LoVo (cell line): ENCODE measurements around the gene NFX1.
"Not testable (repeated sequence)": the region's sequence is repeated elsewhere in the genome, so short reads cannot be mapped to it uniquely, and the experiment has no call there.

ENCODE experiments used
- DNase-seq: peaks from one replicate; pipeline ENCODE4 v3.0.0-alpha.2; 2016; ENCODE audit warnings: low spot score

Gene NFX1

GRCh38 chr9:33310748-33311147 is 20.4 kb downstream of the NFX1 start:
- DNase-seq, result no peak

GRCh38 chr9:33311953-33312352 is 21.6 kb downstream of the NFX1 start:
- DNase-seq, result no peak

GRCh38 chr9:33315371-33315770 is 25.1 kb downstream of the NFX1 start:
- DNase-seq, result no peak

- not testable (repeated sequence) for DNase-seq
Measured at GRCh38 chr9:33317136-33317535, 26.8 kb downstream of the NFX1 start.

- DNase-seq, result no peak
Measured at GRCh38 chr9:33318225-33318624, 27.9 kb downstream of the NFX1 start.

- no peak for DNase-seq
Measured at GRCh38 chr9:33318781-33319180, 28.5 kb downstream of the NFX1 start.

GRCh38 chr9:33320230-33320567 is 29.9 kb downstream of the NFX1 start:
- no peak for DNase-seq

- no peak for DNase-seq
Measured at GRCh38 chr9:33320568-33321261, 30.4 kb downstream of the NFX1 start.

- DNase-seq, result peak; percentile 97
Measured at GRCh38 chr9:33329117-33329563, 38.8 kb downstream of the NFX1 start.

GRCh38 chr9:33329979-33330378 is 39.7 kb downstream of the NFX1 start:
- DNase-seq, result peak; percentile 37

- DNase-seq, result no peak
Measured at GRCh38 chr9:33331377-33331891, 41.1 kb downstream of the NFX1 start.

- DNase-seq, result no peak
Measured at GRCh38 chr9:33332011-33332410, 41.7 kb downstream of the NFX1 start.

- DNase-seq, result not testable (repeated sequence)
Measured at GRCh38 chr9:33332956-33333355, 42.6 kb downstream of the NFX1 start.

GRCh38 chr9:33340186-33340585 is 49.9 kb downstream of the NFX1 start:
- no peak for DNase-seq

GRCh38 chr9:33341182-33341581 is 50.9 kb downstream of the NFX1 start:
- no peak for DNase-seq

- DNase-seq, result no peak
Measured at GRCh38 chr9:33344145-33344544, 53.8 kb downstream of the NFX1 start.

- DNase-seq, result no peak
Measured at GRCh38 chr9:33346564-33346963, 56.2 kb downstream of the NFX1 start.

GRCh38 chr9:33348998-33349397 is 58.7 kb downstream of the NFX1 start:
- no peak for DNase-seq

- DNase-seq, result no peak
Measured at GRCh38 chr9:33349743-33350142, 59.4 kb downstream of the NFX1 start.

GRCh38 chr9:33350310-33350709 is 60.0 kb downstream of the NFX1 start:
- no peak for DNase-seq

- no peak for DNase-seq
Measured at GRCh38 chr9:33351547-33351946, 61.2 kb downstream of the NFX1 start.

GRCh38 chr9:33354651-33355211 is 64.4 kb downstream of the NFX1 start:
- no peak for DNase-seq

GRCh38 chr9:33355933-33356332 is 65.6 kb downstream of the NFX1 start:
- DNase-seq, result no peak

- not testable (repeated sequence) for DNase-seq
Measured at GRCh38 chr9:33358641-33359040, 68.3 kb downstream of the NFX1 start.
